Measurements from ENCODE around the gene OMA1.

The OMA1 gene

GRCh38 chr1:58574816-58575215 lies 28.3 kb upstream of the OMA1 start:
- Histone ChIP-seq H3K4me3 (ENCODE audit: low read length) (no peak overlapping the region), H3K36me3 (ENCODE audit: control insufficient read depth, insufficient read depth, low read length) (no peaks in the 10 kb centered on the region; the same call in 1 of the 2 replicates), H3K9me3 (ENCODE audit: control insufficient read depth, insufficient read depth, low read length) (no peaks in the 10 kb centered on the region), H3K27me3 (ENCODE audit: control insufficient read depth, insufficient read depth, low read length) (peaks cover 15% of the 10 kb centered on the region; the same call in 1 of the 2 replicates), H3K4me1 (ENCODE audit: control insufficient read depth, insufficient read depth, low read length) (peaks cover 2% of the 10 kb centered on the region; the same call in 1 of the 2 replicates), H3K27ac (ENCODE audit: low read length) (no peak overlapping the region)
- no peak for DNase-seq (ENCODE audit: low read depth, low spot score)
- no CpG with 5 or more reads among the region's 2 CpGs for WGBS (ENCODE audit: insufficient coverage, insufficient read length)

GRCh38 chr1:58573705-58574591 lies 27.4 kb upstream of the OMA1 start:
- H3K4me3 ChIP-seq (ENCODE audit: low read length), result no peak overlapping the region
- peaks cover 15% of the 10 kb centered on the region; the same call in 1 of the 2 replicates for H3K27me3 ChIP-seq (ENCODE audit: control insufficient read depth, insufficient read depth, low read length)
- no peaks in the 10 kb centered on the region for H3K9me3 ChIP-seq (ENCODE audit: control insufficient read depth, insufficient read depth, low read length)
- no CpG with 5 or more reads among the region's 4 CpGs for WGBS (ENCODE audit: insufficient coverage, insufficient read length)
- H3K4me1 ChIP-seq (ENCODE audit: control insufficient read depth, insufficient read depth, low read length), result peaks cover 2% of the 10 kb centered on the region; the same call in 1 of the 2 replicates
- no peak for DNase-seq (ENCODE audit: low read depth, low spot score)
- H3K27ac ChIP-seq (ENCODE audit: low read length), result no peak overlapping the region
- no peaks in the 10 kb centered on the region; the same call in 1 of the 2 replicates for H3K36me3 ChIP-seq (ENCODE audit: control insufficient read depth, insufficient read depth, low read length)

GRCh38 chr1:58573138-58573537 lies 26.6 kb upstream of the OMA1 start:
- WGBS (ENCODE audit: insufficient coverage, insufficient read length), result no CpG with 5 or more reads among the region's 2 CpGs
- no peak for DNase-seq (ENCODE audit: low read depth, low spot score)
- Histone ChIP-seq H3K4me3 (ENCODE audit: low read length) (no peak overlapping the region), H3K36me3 (ENCODE audit: control insufficient read depth, insufficient read depth, low read length) (no peaks in the 10 kb centered on the region; the same call in 1 of the 2 replicates), H3K27me3 (ENCODE audit: control insufficient read depth, insufficient read depth, low read length) (peaks cover 15% of the 10 kb centered on the region; the same call in 1 of the 2 replicates), H3K27ac (ENCODE audit: low read length) (no peak overlapping the region), H3K9me3 (ENCODE audit: control insufficient read depth, insufficient read depth, low read length) (no peaks in the 10 kb centered on the region), H3K4me1 (ENCODE audit: control insufficient read depth, insufficient read depth, low read length) (peaks cover 2% of the 10 kb centered on the region; the same call in 1 of the 2 replicates)

- Histone ChIP-seq H3K4me3 (ENCODE audit: low read length) (no peak overlapping the region), H3K36me3 (ENCODE audit: control insufficient read depth, insufficient read depth, low read length) (no peaks in the 10 kb centered on the region; the same call in 1 of the 2 replicates), H3K9me3 (ENCODE audit: control insufficient read depth, insufficient read depth, low read length) (no peaks in the 10 kb centered on the region), H3K4me1 (ENCODE audit: control insufficient read depth, insufficient read depth, low read length) (peaks cover 2% of the 10 kb centered on the region; the same call in 1 of the 2 replicates), H3K27ac (ENCODE audit: low read length) (no peak overlapping the region), H3K27me3 (ENCODE audit: control insufficient read depth, insufficient read depth, low read length) (peaks cover 13% of the 10 kb centered on the region; the same call in 1 of the 2 replicates)
- DNase-seq (ENCODE audit: low read depth, low spot score), result no peak
- no CpG with 5 or more reads among the region's 2 CpGs for WGBS (ENCODE audit: insufficient coverage, insufficient read length)
Observed at GRCh38 chr1:58572690-58573089, 26.2 kb upstream of the OMA1 start.

- Histone ChIP-seq H3K9me3 (ENCODE audit: control insufficient read depth, insufficient read depth, low read length) (no peaks in the 10 kb centered on the region), H3K36me3 (ENCODE audit: control insufficient read depth, insufficient read depth, low read length) (no peaks in the 10 kb centered on the region; the same call in 1 of the 2 replicates), H3K4me1 (ENCODE audit: control insufficient read depth, insufficient read depth, low read length) (peaks cover 2% of the 10 kb centered on the region; the same call in 1 of the 2 replicates), H3K4me3 (ENCODE audit: low read length) (no peak overlapping the region), H3K27me3 (ENCODE audit: control insufficient read depth, insufficient read depth, low read length) (peaks cover 10% of the 10 kb centered on the region; the same call in 1 of the 2 replicates), H3K27ac (ENCODE audit: low read length) (no peak overlapping the region)
- no peak for DNase-seq (ENCODE audit: low read depth, low spot score)
Observed at GRCh38 chr1:58571616-58572015, 25.1 kb upstream of the OMA1 start.

- DNase-seq (ENCODE audit: low read depth, low spot score), result no peak
- no peaks in the 10 kb centered on the region for H3K4me1 ChIP-seq (ENCODE audit: control insufficient read depth, insufficient read depth, low read length)
- H3K9me3 ChIP-seq (ENCODE audit: control insufficient read depth, insufficient read depth, low read length), result no peaks in the 10 kb centered on the region
- no peaks in the 10 kb centered on the region for H3K36me3 ChIP-seq (ENCODE audit: control insufficient read depth, insufficient read depth, low read length)
- H3K4me3 ChIP-seq (ENCODE audit: low read length), result no peak overlapping the region
- H3K27me3 ChIP-seq (ENCODE audit: control insufficient read depth, insufficient read depth, low read length), result peaks cover 2% of the 10 kb centered on the region; the same call in 1 of the 2 replicates
- WGBS (ENCODE audit: insufficient coverage, insufficient read length), result no CpG with 5 or more reads among the region's 2 CpGs
- H3K27ac ChIP-seq (ENCODE audit: low read length), result no peak overlapping the region
Observed at GRCh38 chr1:58570817-58571216, 24.3 kb upstream of the OMA1 start.

- no peak for DNase-seq (ENCODE audit: low read depth, low spot score)
- Histone ChIP-seq H3K4me3 (ENCODE audit: low read length) (no peak overlapping the region), H3K9me3 (ENCODE audit: control insufficient read depth, insufficient read depth, low read length) (no peaks in the 10 kb centered on the region), H3K36me3 (ENCODE audit: control insufficient read depth, insufficient read depth, low read length) (no peaks in the 10 kb centered on the region), H3K4me1 (ENCODE audit: control insufficient read depth, insufficient read depth, low read length) (no peaks in the 10 kb centered on the region), H3K27me3 (ENCODE audit: control insufficient read depth, insufficient read depth, low read length) (no peaks in the 10 kb centered on the region), H3K27ac (ENCODE audit: low read length) (no peak overlapping the region)
Observed at GRCh38 chr1:58570094-58570493, 23.6 kb upstream of the OMA1 start.

GRCh38 chr1:58568911-58569310 lies 22.4 kb upstream of the OMA1 start:
- WGBS (ENCODE audit: insufficient coverage, insufficient read length), result no CpG with 5 or more reads among the region's 5 CpGs
- no peaks in the 10 kb centered on the region for H3K27me3 ChIP-seq (ENCODE audit: control insufficient read depth, insufficient read depth, low read length)
- no peaks in the 10 kb centered on the region for H3K9me3 ChIP-seq (ENCODE audit: control insufficient read depth, insufficient read depth, low read length)
- H3K27ac ChIP-seq (ENCODE audit: low read length), result no peak overlapping the region
- no peak overlapping the region for H3K4me3 ChIP-seq (ENCODE audit: low read length)
- no peaks in the 10 kb centered on the region for H3K4me1 ChIP-seq (ENCODE audit: control insufficient read depth, insufficient read depth, low read length)
- no peak for DNase-seq (ENCODE audit: low read depth, low spot score)
- H3K36me3 ChIP-seq (ENCODE audit: control insufficient read depth, insufficient read depth, low read length), result no peaks in the 10 kb centered on the region

GRCh38 chr1:58568271-58568860 lies 21.8 kb upstream of the OMA1 start:
- Histone ChIP-seq H3K4me3 (ENCODE audit: low read length) (no peak overlapping the region), H3K27ac (ENCODE audit: low read length) (no peak overlapping the region), H3K9me3 (ENCODE audit: control insufficient read depth, insufficient read depth, low read length) (no peaks in the 10 kb centered on the region), H3K4me1 (ENCODE audit: control insufficient read depth, insufficient read depth, low read length) (no peaks in the 10 kb centered on the region), H3K36me3 (ENCODE audit: control insufficient read depth, insufficient read depth, low read length) (no peaks in the 10 kb centered on the region), H3K27me3 (ENCODE audit: control insufficient read depth, insufficient read depth, low read length) (no peaks in the 10 kb centered on the region)
- no CpG with 5 or more reads among the region's 4 CpGs for WGBS (ENCODE audit: insufficient coverage, insufficient read length)
- DNase-seq (ENCODE audit: low read depth, low spot score), result no peak

- WGBS (ENCODE audit: insufficient coverage, insufficient read length), result no CpG with 5 or more reads among the region's 3 CpGs
- H3K36me3 ChIP-seq (ENCODE audit: control insufficient read depth, insufficient read depth, low read length), result no peaks in the 10 kb centered on the region
- no peak for DNase-seq (ENCODE audit: low read depth, low spot score)
- no peaks in the 10 kb centered on the region for H3K27me3 ChIP-seq (ENCODE audit: control insufficient read depth, insufficient read depth, low read length)
- H3K9me3 ChIP-seq (ENCODE audit: control insufficient read depth, insufficient read depth, low read length), result no peaks in the 10 kb centered on the region
- no peak overlapping the region for H3K27ac ChIP-seq (ENCODE audit: low read length)
- H3K4me1 ChIP-seq (ENCODE audit: control insufficient read depth, insufficient read depth, low read length), result no peaks in the 10 kb centered on the region
- H3K4me3 ChIP-seq (ENCODE audit: low read length), result no peak overlapping the region
Observed at GRCh38 chr1:58566339-58566738, 19.8 kb upstream of the OMA1 start.
